HepG2 (cell line): ENCODE data around the gene APRT. TPM values are rescaled to one million over a fixed set of nuclear protein-coding genes. Genes with fewer than 3 reads are reported as not detected.

Experiments
- ETV5 ChIP-seq: IDR thresholded peaks from 2 replicates; pipeline ENCODE4 v1.6.1; 2018; ENCODE audit warnings: missing biosample characterization, missing genetic modification reagents, inconsistent platforms, borderline replicate concordance
- HOXA9 ChIP-seq: sonication (generic); formaldehyde crosslinking; IDR thresholded peaks from 2 replicates; pipeline ENCODE4 v1.8.1; 2022; ENCODE audit warnings: missing genetic modification reagents, mild to moderate bottlenecking, moderate library complexity, borderline replicate concordance
- IRX3 ChIP-seq: sonication (generic); formaldehyde crosslinking; IDR thresholded peaks from 2 replicates; pipeline ENCODE4 v1.8.1; 2023; ENCODE audit warnings: mild to moderate bottlenecking, low read depth, missing genetic modification reagents, borderline replicate concordance
- NCOA2 ChIP-seq: sonication (generic); formaldehyde crosslinking; IDR thresholded peaks from 2 replicates; pipeline ENCODE4 v1.8.0; 2022; ENCODE audit warnings: inconsistent platforms
- SCMH1 ChIP-seq: sonication (generic); formaldehyde crosslinking; IDR thresholded peaks from 2 replicates; pipeline ENCODE4 v1.9.0; 2021; ENCODE audit warnings: missing genetic modification reagents, mild to moderate bottlenecking, borderline replicate concordance
- SOX13 ChIP-seq, 3 experiments: fragments of 450-650 bp in 1 of 3; sonication (generic) in 1 of 3; formaldehyde crosslinking in 1 of 3; IDR thresholded peaks in 2 of 3; conservative IDR thresholded peaks in 1 of 3; 2 replicates each; pipeline versions ENCODE4 v1.5.0 to v1.6.1; 2016 to 2020; ENCODE audit warnings: antibody characterized with exemption in 1 of 3, mild to moderate bottlenecking in 1 of 3, missing compliant biosample characterization in 1 of 3, missing genetic modification reagents in 1 of 3, moderate library complexity in 1 of 3
- THRA ChIP-seq: sonication (generic); formaldehyde crosslinking; IDR thresholded peaks from 2 replicates; pipeline ENCODE4 v1.4.0; 2020; ENCODE audit warnings: missing genetic modification reagents, borderline replicate concordance
- TRAFD1 ChIP-seq: sonication (generic); formaldehyde crosslinking; IDR thresholded peaks from 2 replicates; pipeline ENCODE4 v1.5.1; 2020; ENCODE audit warnings: missing genetic modification reagents, mild to moderate bottlenecking, borderline replicate concordance
- ZNF543 ChIP-seq: sonication (generic); formaldehyde crosslinking; IDR thresholded peaks from 2 replicates; pipeline ENCODE4 v1.4.0; 2020; ENCODE audit warnings: mild to moderate bottlenecking, missing genetic modification reagents
- ZNF839 ChIP-seq: sonication (generic); formaldehyde crosslinking; IDR thresholded peaks from 2 replicates; pipeline ENCODE4 v1.4.0; 2020; ENCODE audit warnings: missing genetic modification reagents, mild to moderate bottlenecking, borderline replicate concordance
- polyA plus RNA-seq, 8 experiments: library from polyadenylated mRNA; depleted of rRNA in 3 of 8; stranded (reverse) in 7 of 8; unstranded in 1 of 8; fragments of >200 nt; fragmentation: Illumina TruSeq in 4 of 8; extraction: Trizol in 4 of 8; gene quantifications; 2 replicates each; pipeline versions ENCODE4 v1.2.1 to v1.2.3, GENCODE V29; 2011 to 2016; ENCODE audit warnings: low read depth in 4 of 8, missing spikeins in 1 of 8, mixed read lengths in 1 of 8; ENCODE audit not compliant: insufficient read depth in 1 of 8
- total RNA-seq, 5 experiments: library from RNA; depleted of rRNA; stranded (reverse); fragments of >200 nt; fragmentation: Illumina TruSeq; extraction: Trizol; gene quantifications; 2 replicates each; pipeline ENCODE4 v1.2.3, GENCODE V29; 2016; ENCODE audit warnings: low read depth in 1 of 5
- TF ChIP-seq, protein P1 (sequence below): sonication (generic); formaldehyde crosslinking; IDR thresholded peaks from 2 replicates; pipeline ENCODE4 v1.4.0; 2020; ENCODE audit warnings: missing genetic modification reagents
- TF ChIP-seq, protein P2 (sequence below): IDR thresholded peaks from 2 replicates; pipeline ENCODE4 v1.6.1; 2012; ENCODE audit warnings: inconsistent platforms
- TF ChIP-seq, protein P3 (sequence below): sonication (generic); formaldehyde crosslinking; IDR thresholded peaks from 2 replicates; pipeline ENCODE4 v1.4.0; 2020; ENCODE audit warnings: missing genetic modification reagents, mild to moderate bottlenecking, borderline replicate concordance

Gene APRT
- total and polyA plus RNA-seq, 2 of the 13 experiments (the other 11 are each of a cell fraction or from before 2014, with no cell fraction given), result 155 to 242 TPM

- TF ChIP-seq IRX3 (CRISPR knock-in tag), result peak; percentile 84; the same call in 1 of the 2 replicates
- TF ChIP-seq ETV5, result peak; percentile 79
- TF ChIP-seq ZNF839 (CRISPR knock-in tag), result 0 out of 2 replicates have a peak, but pooled peaks have one; percentile 47
- no peak for TF ChIP-seq TRAFD1 (CRISPR knock-in tag)
- TF ChIP-seq, protein P1, sequence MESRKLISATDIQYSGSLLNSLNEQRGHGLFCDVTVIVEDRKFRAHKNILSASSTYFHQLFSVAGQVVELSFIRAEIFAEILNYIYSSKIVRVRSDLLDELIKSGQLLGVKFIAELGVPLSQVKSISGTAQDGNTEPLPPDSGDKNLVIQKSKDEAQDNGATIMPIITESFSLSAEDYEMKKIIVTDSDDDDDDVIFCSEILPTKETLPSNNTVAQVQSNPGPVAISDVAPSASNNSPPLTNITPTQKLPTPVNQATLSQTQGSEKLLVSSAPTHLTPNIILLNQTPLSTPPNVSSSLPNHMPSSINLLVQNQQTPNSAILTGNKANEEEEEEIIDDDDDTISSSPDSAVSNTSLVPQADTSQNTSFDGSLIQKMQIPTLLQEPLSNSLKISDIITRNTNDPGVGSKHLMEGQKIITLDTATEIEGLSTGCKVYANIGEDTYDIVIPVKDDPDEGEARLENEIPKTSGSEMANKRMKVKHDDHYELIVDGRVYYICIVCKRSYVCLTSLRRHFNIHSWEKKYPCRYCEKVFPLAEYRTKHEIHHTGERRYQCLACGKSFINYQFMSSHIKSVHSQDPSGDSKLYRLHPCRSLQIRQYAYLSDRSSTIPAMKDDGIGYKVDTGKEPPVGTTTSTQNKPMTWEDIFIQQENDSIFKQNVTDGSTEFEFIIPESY (CRISPR knock-in tag), result peak; percentile 3; the same call in 1 of the 2 replicates
- TF ChIP-seq SOX13 (IDR thresholded peaks at IDR 0.05), result no peak
- peak in 1 of 2 experiments; percentile 28; a peak in 1 of 4 replicates for TF ChIP-seq SOX13 (CRISPR knock-in tag; conservative IDR thresholded peaks at IDR 0.05 in 1 of 2, IDR thresholded peaks at IDR 0.05 in 1 of 2)
- TF ChIP-seq, protein P2, sequence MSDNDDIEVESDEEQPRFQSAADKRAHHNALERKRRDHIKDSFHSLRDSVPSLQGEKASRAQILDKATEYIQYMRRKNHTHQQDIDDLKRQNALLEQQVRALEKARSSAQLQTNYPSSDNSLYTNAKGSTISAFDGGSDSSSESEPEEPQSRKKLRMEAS, result peak; percentile 96
- no peak for TF ChIP-seq SCMH1 (CRISPR knock-in tag)
- TF ChIP-seq ZNF543 (CRISPR knock-in tag), result peak; percentile 98
- TF ChIP-seq HOXA9 (CRISPR knock-in tag), result no peak
- 0 out of 2 replicates have a peak, but pooled peaks have one; percentile 9 for TF ChIP-seq NCOA2
- TF ChIP-seq, protein P3, sequence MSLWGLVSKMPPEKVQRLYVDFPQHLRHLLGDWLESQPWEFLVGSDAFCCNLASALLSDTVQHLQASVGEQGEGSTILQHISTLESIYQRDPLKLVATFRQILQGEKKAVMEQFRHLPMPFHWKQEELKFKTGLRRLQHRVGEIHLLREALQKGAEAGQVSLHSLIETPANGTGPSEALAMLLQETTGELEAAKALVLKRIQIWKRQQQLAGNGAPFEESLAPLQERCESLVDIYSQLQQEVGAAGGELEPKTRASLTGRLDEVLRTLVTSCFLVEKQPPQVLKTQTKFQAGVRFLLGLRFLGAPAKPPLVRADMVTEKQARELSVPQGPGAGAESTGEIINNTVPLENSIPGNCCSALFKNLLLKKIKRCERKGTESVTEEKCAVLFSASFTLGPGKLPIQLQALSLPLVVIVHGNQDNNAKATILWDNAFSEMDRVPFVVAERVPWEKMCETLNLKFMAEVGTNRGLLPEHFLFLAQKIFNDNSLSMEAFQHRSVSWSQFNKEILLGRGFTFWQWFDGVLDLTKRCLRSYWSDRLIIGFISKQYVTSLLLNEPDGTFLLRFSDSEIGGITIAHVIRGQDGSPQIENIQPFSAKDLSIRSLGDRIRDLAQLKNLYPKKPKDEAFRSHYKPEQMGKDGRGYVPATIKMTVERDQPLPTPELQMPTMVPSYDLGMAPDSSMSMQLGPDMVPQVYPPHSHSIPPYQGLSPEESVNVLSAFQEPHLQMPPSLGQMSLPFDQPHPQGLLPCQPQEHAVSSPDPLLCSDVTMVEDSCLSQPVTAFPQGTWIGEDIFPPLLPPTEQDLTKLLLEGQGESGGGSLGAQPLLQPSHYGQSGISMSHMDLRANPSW (CRISPR knock-in tag), result peak; percentile 83
- TF ChIP-seq THRA (CRISPR knock-in tag), result peak; percentile 25; the same call in 1 of the 2 replicates
Measured at GRCh38 chr16:88811769-88812512, at the start of gene APRT (continued).
